ACC112 (cell line): Measurements from ENCODE around the gene RAB43.

Experiments used
- H2AFZ ChIP-seq: fragments of 200-600 bp; sonication (generic); one replicate; pipeline ENCODE4 v1.6.0; 2017; ENCODE audit warnings: antibody characterized with exemption, low read length; ENCODE audit not compliant: unreplicated experiment
- H3K27ac ChIP-seq: fragments of 200-600 bp; sonication (generic); 2 replicates; pipeline ENCODE4 v1.5.1; 2014; ENCODE audit warnings: low read depth, mild to moderate bottlenecking, antibody characterized with exemption, low read length, moderate library complexity
- H3K27me3 ChIP-seq: fragments of 200-600 bp; sonication (generic); 2 replicates; pipeline ENCODE4 v1.6.1; 2014; ENCODE audit warnings: mild to moderate bottlenecking, antibody characterized with exemption, low read length, moderate library complexity, mixed read lengths; ENCODE audit not compliant: insufficient read depth
- H3K36me3 ChIP-seq: fragments of 200-600 bp; sonication (generic); 2 replicates; pipeline ENCODE4 v1.6.1; 2016; ENCODE audit warnings: mild to moderate bottlenecking, antibody characterized with exemption, low read length, moderate library complexity, mixed read lengths; ENCODE audit not compliant: insufficient read depth
- H3K4me1 ChIP-seq: fragments of 200-600 bp; sonication (generic); one replicate; pipeline ENCODE4 v1.6.1; 2016; ENCODE audit warnings: low read length, mixed read lengths; ENCODE audit not compliant: insufficient read depth, unreplicated experiment, control insufficient read depth
- H3K4me3 ChIP-seq: fragments of 200-600 bp; sonication (generic); 2 replicates; pipeline ENCODE4 v1.5.1; 2014; ENCODE audit warnings: mild to moderate bottlenecking, low read depth, low read length
- H3K79me2 ChIP-seq: fragments of 200-600 bp; sonication (generic); one replicate; pipeline ENCODE4 v1.6.0; 2016; ENCODE audit warnings: low read length; ENCODE audit not compliant: control insufficient read depth, unreplicated experiment, insufficient read depth

Gene RAB43

DNA sequence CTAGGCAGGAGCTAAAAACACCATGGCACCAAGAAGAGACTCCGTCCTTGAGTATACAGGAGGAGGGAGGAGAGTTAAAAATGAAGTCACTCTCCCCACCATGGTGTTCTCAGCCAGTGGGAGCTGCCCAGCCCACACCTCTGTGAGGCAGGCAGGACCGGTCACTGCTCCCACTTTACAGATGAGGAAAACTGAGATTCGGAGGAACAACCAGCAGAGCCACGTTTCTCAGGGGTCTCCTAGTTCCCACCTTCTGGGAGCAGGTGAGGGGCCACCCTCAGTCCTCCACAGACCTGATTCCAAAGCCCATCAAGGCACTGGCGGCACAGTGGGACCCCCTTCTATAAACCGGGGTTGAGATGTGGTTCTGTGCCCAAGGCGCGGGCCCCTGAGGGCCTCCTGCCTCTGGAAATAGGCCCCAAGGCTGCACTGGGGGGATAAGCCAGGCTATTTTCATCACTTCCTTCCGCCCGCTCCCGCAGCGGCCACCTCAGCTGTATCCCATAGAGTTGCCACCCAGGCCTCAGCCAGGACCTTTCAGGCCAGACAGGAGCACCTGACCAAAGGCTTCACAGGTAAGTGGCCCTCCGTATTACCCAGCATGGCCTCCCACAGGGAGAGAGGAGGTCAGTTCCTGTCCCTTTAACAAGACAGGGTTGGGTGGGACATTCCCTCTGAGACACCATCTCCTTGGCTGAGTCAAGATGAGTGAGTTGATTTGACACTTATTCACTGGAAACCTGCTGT, 61.2 kb downstream of the RAB43 start, which contains the start of gene GP9:
Gene GP9, plus strand, starts transcription at position 504 of the 747 bp plus-strand sequence. CDS start 961 bp downstream, outside the sequence.
- H3K36me3 ChIP-seq, result no peaks in the 10 kb centered on the region
- H3K27me3 ChIP-seq, result peaks cover 5% of the 10 kb centered on the region
- no peak within 1 kb of the TSS for H3K27ac ChIP-seq
- no peaks in the 10 kb centered on the region for H3K79me2 ChIP-seq
- H3K4me3 ChIP-seq, result no peak within 1 kb of the TSS
- H2AFZ ChIP-seq, result no peak within 1 kb of the TSS
- no peaks in the 10 kb centered on the region for H3K4me1 ChIP-seq

DNA sequence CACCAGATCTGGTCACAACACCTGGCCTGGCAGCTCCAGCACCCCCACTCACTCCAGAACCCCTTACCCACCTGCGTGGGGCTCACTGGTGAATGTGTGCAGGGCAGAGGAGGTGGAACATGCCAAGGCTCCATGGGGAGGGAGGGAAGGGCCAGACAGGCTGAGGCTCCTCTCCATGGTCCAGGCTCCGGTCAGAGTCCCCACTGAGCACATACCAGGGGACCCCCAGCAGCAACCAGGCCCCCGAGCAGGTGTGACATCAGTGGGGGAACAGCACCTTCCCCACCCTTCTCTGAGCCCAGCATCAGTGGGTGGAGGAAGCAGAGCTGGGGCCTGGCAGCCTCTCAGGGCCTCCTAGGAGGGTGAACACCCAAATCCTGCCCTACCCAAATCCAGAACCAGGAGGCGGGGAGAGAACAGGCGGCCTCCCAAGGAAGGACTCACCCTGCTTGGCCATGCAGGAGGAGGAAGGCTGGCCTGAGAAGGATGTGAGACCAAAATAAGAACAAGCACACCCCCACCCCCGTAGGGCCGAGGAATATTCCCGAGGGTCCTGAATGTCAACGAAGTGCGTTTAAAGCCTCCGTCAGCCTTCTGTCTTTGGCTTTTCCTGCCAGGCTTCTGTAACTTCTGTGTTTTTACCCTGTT, 62.2 kb downstream of the RAB43 start:
- Histone ChIP-seq H3K36me3 (no peaks in the 10 kb centered on the region), H3K79me2 (no peaks in the 10 kb centered on the region), H2AFZ (no peak overlapping the region), H3K4me3 (no peak overlapping the region), H3K4me1 (no peaks in the 10 kb centered on the region), H3K27ac (no peak overlapping the region), H3K27me3 (peaks cover 5% of the 10 kb centered on the region)

DNA sequence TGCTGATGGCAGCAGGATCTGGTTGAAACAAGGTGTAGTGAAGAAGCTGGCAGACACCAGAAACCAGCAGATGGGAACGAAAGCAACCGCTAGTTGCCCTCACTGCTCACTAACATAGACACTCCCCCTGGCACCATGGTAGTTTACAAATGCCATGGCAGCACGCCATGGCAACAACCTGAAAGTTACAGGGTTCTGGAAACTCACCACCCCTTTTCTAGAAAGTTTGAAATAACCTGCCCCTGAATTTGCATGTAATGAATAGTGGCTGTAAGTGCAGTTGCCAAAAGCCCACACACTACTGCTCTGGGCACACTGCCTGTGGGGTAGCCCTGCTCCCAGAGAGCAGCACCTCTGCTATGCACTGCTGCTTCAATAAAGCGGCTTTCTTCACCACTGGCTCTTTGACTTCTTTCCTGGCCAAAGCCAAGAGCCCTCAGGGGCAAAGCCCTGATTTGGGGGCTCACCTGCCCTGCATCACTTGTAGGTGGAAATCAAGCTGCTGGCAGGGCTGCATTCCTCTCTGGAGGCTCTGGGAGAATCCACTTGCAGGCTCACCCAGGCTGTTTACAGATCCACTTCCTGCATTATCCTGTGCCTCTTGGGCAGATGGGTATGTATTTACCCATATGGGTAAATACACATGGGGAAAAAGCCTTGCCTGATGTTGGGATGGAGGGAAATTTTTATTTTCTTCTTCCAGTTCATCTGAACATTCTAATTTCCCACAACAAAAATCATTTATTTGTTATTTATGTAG, 63.0 kb downstream of the RAB43 start:
- Histone ChIP-seq H3K27ac (no peak overlapping the region), H3K36me3 (no peaks in the 10 kb centered on the region), H3K27me3 (peaks cover 5% of the 10 kb centered on the region), H2AFZ (no peak overlapping the region), H3K4me1 (no peaks in the 10 kb centered on the region), H3K79me2 (no peaks in the 10 kb centered on the region), H3K4me3 (no peak overlapping the region)

DNA sequence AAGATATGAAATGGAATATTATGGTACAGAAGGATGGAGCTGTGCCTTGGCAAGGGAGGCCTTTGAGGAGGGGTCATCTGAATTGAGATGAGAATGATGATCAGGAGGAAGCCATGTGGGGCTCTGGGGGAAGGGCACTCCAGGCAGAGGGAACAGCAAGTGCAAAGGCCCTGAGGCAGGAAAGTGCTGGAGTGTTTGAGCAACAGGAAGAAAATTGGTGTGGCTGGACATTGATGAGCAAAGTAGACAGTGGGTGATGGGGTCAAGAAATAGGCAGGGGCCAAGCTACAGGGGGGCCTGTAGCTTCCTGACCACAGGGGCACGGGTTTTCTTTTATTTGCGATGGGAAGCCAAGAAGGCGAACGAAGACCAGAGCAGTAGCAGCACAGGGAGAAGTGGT, 64.4 kb downstream of the RAB43 start:
- no peaks in the 10 kb centered on the region for H3K4me1 ChIP-seq
- no peaks in the 10 kb centered on the region for H3K79me2 ChIP-seq
- no peak overlapping the region for H3K27ac ChIP-seq

DNA sequence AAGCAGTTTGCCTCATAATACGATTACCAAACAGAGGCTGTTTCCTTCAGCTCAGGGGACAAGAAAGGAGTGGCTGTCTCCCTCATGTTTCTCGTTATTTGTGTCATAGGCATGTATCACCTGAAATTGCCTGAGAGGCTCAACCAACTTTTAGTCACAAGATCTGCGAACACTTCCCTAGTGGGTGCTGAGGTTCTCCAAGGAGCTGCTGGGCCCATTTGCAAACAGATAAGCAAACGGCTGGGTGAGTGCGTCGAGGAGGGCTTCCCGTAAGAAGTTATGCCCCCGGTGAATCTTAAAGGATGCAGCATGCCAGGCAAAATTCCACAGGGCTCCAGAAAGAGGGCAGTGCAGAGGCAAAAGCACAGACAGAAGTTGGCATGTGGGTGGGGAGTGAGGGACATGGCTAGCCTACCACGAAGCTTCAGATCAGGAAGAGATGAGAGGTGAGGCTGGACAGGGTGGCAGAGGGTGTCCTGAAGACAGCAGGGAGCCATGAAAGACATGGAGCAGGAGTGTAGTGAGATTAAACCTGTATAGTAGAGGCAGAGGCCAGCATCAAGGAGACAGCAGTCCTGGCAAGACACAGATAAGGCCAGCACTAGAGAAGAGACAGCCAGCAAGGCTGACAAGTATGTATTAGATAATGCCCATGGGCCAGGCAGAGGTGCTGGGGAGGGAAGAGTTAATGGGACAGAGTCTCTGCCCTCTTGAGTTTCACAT, 65.0 kb downstream of the RAB43 start:
- Histone ChIP-seq H3K4me1 (no peaks in the 10 kb centered on the region), H3K79me2 (no peaks in the 10 kb centered on the region), H2AFZ (no peak overlapping the region), H3K27me3 (peaks cover 5% of the 10 kb centered on the region), H3K4me3 (no peak overlapping the region), H3K36me3 (no peaks in the 10 kb centered on the region), H3K27ac (no peak overlapping the region)

More for the DNA sequence above, 64.4 kb downstream of the RAB43 start:
- Histone ChIP-seq H3K27me3 (peaks cover 5% of the 10 kb centered on the region), H3K36me3 (no peaks in the 10 kb centered on the region), H2AFZ (no peak overlapping the region), H3K4me3 (no peak overlapping the region)

DNA sequence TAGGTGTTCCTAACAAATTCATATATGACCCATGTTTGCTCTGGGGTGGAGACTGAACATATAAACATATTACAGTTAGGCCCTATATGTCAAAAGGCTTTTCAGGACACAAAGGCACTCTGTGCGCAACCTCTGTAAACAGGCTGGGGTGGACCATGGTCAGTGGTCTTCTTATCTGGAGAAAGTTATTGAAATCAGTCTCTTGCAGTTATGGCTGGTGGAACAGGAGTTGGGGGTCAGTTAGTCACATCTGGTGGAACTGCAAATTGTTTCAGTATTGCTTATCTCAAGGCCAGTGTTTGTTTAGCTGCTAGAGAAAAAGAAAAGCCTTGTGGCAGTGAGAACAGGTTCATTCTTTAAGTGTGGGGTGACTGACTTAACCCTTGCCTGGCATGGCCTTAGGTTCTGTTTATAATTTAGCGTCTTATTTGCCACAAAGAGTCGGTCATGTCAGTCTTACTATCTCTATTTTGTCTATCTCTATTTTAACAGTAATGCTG, 66.9 kb downstream of the RAB43 start:
- Histone ChIP-seq H2AFZ (no peak overlapping the region), H3K27ac (no peak overlapping the region), H3K36me3 (no peaks in the 10 kb centered on the region), H3K4me1 (no peaks in the 10 kb centered on the region), H3K27me3 (peaks cover 5% of the 10 kb centered on the region), H3K4me3 (no peak overlapping the region), H3K79me2 (no peaks in the 10 kb centered on the region)

DNA sequence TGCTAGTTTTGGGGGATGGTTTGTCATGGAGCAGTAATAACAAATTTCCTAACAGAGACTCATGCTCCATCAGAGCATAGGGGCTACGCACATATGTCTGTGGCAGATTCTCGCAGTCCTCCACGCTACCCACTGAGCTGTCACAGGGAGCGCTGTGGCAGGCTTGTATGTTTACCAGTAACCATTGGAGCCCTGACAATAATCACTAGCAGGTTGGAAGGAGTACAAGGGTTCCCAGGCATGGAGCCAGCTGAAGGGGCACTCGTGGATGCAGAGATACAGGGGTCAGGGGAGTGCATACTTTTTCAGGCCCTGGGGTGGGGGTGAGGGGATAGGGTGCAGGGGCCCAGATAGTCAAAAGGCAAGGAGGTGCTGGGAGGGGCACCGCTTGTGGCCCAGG, 68.9 kb downstream of the RAB43 start:
- no peaks in the 10 kb centered on the region for H3K36me3 ChIP-seq
- no peak overlapping the region for H2AFZ ChIP-seq
- H3K79me2 ChIP-seq, result no peaks in the 10 kb centered on the region
- H3K27me3 ChIP-seq, result peaks cover 5% of the 10 kb centered on the region
- no peaks in the 10 kb centered on the region for H3K4me1 ChIP-seq
- no peak overlapping the region for H3K4me3 ChIP-seq
- H3K27ac ChIP-seq, result no peak overlapping the region

DNA sequence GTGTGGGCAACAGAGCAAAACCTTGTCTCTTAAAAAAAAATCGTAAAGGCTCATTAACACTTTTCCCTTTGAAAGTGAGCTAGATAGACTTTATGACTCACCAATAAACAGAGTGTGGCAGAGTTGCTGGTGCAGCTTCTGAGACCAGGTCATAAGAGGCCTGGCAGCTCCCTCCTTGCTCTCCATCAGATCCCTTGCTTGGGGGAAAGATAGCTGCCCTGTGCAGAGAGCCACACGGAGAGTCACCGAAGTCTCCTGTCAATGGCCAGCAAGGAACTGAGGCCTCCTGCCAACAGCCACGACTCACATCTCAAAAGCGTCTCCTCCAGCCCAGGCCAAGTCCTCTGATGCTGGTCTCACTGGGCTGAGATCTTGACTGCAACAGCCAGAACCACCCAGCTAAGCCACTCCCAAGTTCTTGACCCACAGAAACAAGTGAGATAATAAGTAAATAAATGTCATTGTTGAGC, 69.7 kb downstream of the RAB43 start:
- Histone ChIP-seq H2AFZ (no peak overlapping the region), H3K27me3 (no peaks in the 10 kb centered on the region; the same call in 1 of the 2 replicates), H3K36me3 (no peaks in the 10 kb centered on the region), H3K79me2 (no peaks in the 10 kb centered on the region), H3K4me1 (no peaks in the 10 kb centered on the region), H3K4me3 (no peak overlapping the region), H3K27ac (no peak overlapping the region)

DNA sequence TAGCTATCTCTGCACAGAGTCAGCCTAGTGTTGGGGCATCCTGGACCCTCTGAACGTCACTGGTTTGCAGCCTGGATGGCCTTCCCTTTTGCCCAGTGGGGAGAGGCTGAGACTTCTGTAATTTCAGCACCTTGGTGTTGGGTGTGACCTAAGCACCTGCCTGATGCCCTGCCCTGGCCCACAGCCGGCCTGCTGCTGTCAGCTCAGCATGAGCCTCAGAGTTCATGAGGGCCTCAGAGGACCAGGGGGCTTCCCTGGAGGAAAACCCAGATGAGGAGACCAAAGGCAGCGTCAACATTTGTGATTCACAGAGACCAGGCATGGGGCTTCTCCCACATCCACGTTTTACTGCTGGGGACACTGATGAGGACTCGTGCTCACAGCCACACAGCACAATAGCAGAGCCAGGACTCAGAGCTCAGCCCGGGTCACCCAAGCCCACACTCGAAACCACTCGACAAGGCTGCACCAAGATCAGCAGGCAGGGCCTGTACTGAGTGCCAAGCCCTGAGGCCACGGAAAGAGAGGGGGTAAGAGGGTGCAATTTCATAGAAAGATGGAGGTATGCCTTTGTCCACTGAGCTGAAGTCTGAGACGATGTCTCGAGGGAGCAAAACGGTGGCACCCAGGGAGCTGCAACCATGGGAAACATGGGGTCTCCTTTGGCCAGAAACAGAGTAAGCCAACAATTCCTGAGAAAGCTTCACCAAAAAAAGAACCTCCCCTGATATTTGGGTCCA, 70.9 kb downstream of the RAB43 start:
- Histone ChIP-seq H3K4me1 (no peaks in the 10 kb centered on the region), H3K36me3 (no peaks in the 10 kb centered on the region), H2AFZ (no peak overlapping the region), H3K79me2 (no peaks in the 10 kb centered on the region), H3K4me3 (no peak overlapping the region), H3K27me3 (peaks cover 7% of the 10 kb centered on the region; the same call in 1 of the 2 replicates), H3K27ac (no peak overlapping the region)

DNA sequence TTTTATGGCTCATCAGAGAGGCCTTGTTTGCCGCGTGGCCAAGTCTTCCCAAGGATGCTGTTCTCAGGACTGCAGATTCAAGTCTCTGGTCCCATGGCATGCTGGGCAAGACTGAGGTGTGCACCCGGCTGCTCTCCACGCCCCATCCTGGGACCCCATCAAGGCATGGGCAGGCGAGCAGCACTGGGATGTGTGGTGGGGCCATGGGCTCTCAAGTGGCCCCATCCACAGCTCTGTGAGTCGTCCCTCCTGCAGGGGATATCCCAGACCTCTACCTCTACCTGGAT, 74.1 kb downstream of the RAB43 start:
- no peak overlapping the region for H3K4me3 ChIP-seq
- H3K4me1 ChIP-seq, result no peaks in the 10 kb centered on the region
- H3K27me3 ChIP-seq, result peaks cover 11% of the 10 kb centered on the region; the same call in 1 of the 2 replicates
- H3K27ac ChIP-seq, result no peak overlapping the region
- H3K36me3 ChIP-seq, result no peaks in the 10 kb centered on the region
- H2AFZ ChIP-seq, result no peak overlapping the region
- no peaks in the 10 kb centered on the region for H3K79me2 ChIP-seq
